NT2/D1 (cell line): ENCODE results near the gene TIMM13.

Experiments
- DNase-seq: peaks from one replicate; pipeline ENCODE4 v3.0.0-alpha.2; 2011; ENCODE audit warnings: low read depth, low spot score
- H3K27me3 ChIP-seq: 2 replicates; pipeline ENCODE4 v1.6.0; 2011; ENCODE audit warnings: mild to moderate bottlenecking; ENCODE audit not compliant: insufficient read length, insufficient read depth
- H3K36me3 ChIP-seq: 2 replicates; pipeline ENCODE4 v1.6.1; 2011; ENCODE audit warnings: mild to moderate bottlenecking, low read length, mixed read lengths; ENCODE audit not compliant: insufficient read depth, insufficient read length
- H3K4me1 ChIP-seq: 2 replicates; pipeline ENCODE4 v1.5.1; 2011; ENCODE audit not compliant: insufficient read depth, insufficient read length
- H3K4me3 ChIP-seq: 2 replicates; pipeline ENCODE4 v1.5.1; 2011; ENCODE audit warnings: low read depth; ENCODE audit not compliant: insufficient read length
- H3K9ac ChIP-seq: 2 replicates; pipeline ENCODE4 v1.6.0; 2011; ENCODE audit warnings: low read depth; ENCODE audit not compliant: insufficient read length
- H3K9me3 ChIP-seq: 2 replicates; pipeline ENCODE4 v1.5.1; 2011; ENCODE audit warnings: mild to moderate bottlenecking, low read length; ENCODE audit not compliant: insufficient read depth
- SUZ12 ChIP-seq: IDR thresholded peaks from 2 replicates; pipeline ENCODE4 v1.6.1; 2011; ENCODE audit not compliant: insufficient read length, insufficient read depth; ENCODE audit errors: extremely low read depth
- YY1 ChIP-seq: IDR thresholded peaks from 2 replicates; pipeline ENCODE4 v1.6.1; 2011; ENCODE audit not compliant: insufficient read length, insufficient read depth
- ZNF274 ChIP-seq: IDR thresholded peaks from 2 replicates; pipeline ENCODE4 v1.6.1; 2011; ENCODE audit warnings: mild to moderate bottlenecking, low read depth, low read length

TIMM13 gene

GRCh38 chr19:2416321-2417097 is 10.9 kb downstream of the TIMM13 start:
- Histone ChIP-seq H3K9me3 (no peaks in the 10 kb centered on the region), H3K9ac (peak overlapping the region; percentile 44), H3K4me1 (peaks cover 4% of the 10 kb centered on the region), H3K4me3 (no peak overlapping the region), H3K27me3 (no peaks in the 10 kb centered on the region), H3K36me3 (peaks cover 39% of the 10 kb centered on the region)
- DNase-seq: no peak
- TF ChIP-seq SUZ12 (no peak), ZNF274 (no peak), YY1 (no peak)

GRCh38 chr19:2415973-2416319 is 11.4 kb downstream of the TIMM13 start:
- DNase-seq: no peak
- peaks cover 4% of the 10 kb centered on the region for H3K4me1 ChIP-seq
- no peaks in the 10 kb centered on the region for H3K27me3 ChIP-seq
- H3K4me3 ChIP-seq: no peak overlapping the region
- TF ChIP-seq YY1: no peak
- TF ChIP-seq ZNF274: no peak
- no peak for TF ChIP-seq SUZ12
- H3K9ac ChIP-seq: no peak overlapping the region
- no peaks in the 10 kb centered on the region for H3K9me3 ChIP-seq
- H3K36me3 ChIP-seq: peaks cover 38% of the 10 kb centered on the region

- Histone ChIP-seq H3K36me3 (peaks cover 35% of the 10 kb centered on the region), H3K4me1 (peaks cover 4% of the 10 kb centered on the region), H3K4me3 (no peak overlapping the region), H3K27me3 (no peaks in the 10 kb centered on the region), H3K9me3 (no peaks in the 10 kb centered on the region), H3K9ac (no peak overlapping the region)
- TF ChIP-seq YY1 (no peak), ZNF274 (no peak), SUZ12 (no peak)
- DNase-seq: no peak
Observed at GRCh38 chr19:2415281-2415972, 12.0 kb downstream of the TIMM13 start.

- no peak overlapping the region for H3K9ac ChIP-seq
- H3K4me1 ChIP-seq: peaks cover 4% of the 10 kb centered on the region
- peaks cover 6% of the 10 kb centered on the region for H3K27me3 ChIP-seq
- no peak overlapping the region for H3K4me3 ChIP-seq
- DNase-seq: no peak
- H3K36me3 ChIP-seq: peaks cover 26% of the 10 kb centered on the region
- TF ChIP-seq YY1: no peak
- TF ChIP-seq ZNF274: no peak
- no peaks in the 10 kb centered on the region for H3K9me3 ChIP-seq
Observed at GRCh38 chr19:2413629-2414028, 13.8 kb downstream of the TIMM13 start.

- DNase-seq: no peak
- Histone ChIP-seq H3K4me1 (peaks cover 4% of the 10 kb centered on the region), H3K36me3 (peaks cover 26% of the 10 kb centered on the region), H3K9ac (no peak overlapping the region), H3K27me3 (peaks cover 6% of the 10 kb centered on the region), H3K4me3 (no peak overlapping the region), H3K9me3 (no peaks in the 10 kb centered on the region)
- no peak for TF ChIP-seq YY1
- no peak for TF ChIP-seq ZNF274
- TF ChIP-seq SUZ12: no peak
Observed at GRCh38 chr19:2413159-2413558, 14.2 kb downstream of the TIMM13 start.

- Histone ChIP-seq H3K9ac (no peak overlapping the region), H3K4me3 (no peak overlapping the region), H3K27me3 (peaks cover 6% of the 10 kb centered on the region), H3K9me3 (no peaks in the 10 kb centered on the region), H3K4me1 (peaks cover 4% of the 10 kb centered on the region), H3K36me3 (peaks cover 20% of the 10 kb centered on the region)
- no peak for DNase-seq
- no peak for TF ChIP-seq SUZ12
Observed at GRCh38 chr19:2412449-2412848, 14.9 kb downstream of the TIMM13 start.

- TF ChIP-seq YY1 (no peak), ZNF274 (no peak), SUZ12 (no peak)
- peaks cover 4% of the 10 kb centered on the region for H3K4me1 ChIP-seq
- no peak overlapping the region for H3K9ac ChIP-seq
- H3K4me3 ChIP-seq: no peak overlapping the region
- DNase-seq: no peak
- no peaks in the 10 kb centered on the region for H3K9me3 ChIP-seq
- H3K36me3 ChIP-seq: peaks cover 17% of the 10 kb centered on the region
- H3K27me3 ChIP-seq: peaks cover 6% of the 10 kb centered on the region
Observed at GRCh38 chr19:2411709-2412108, 15.7 kb downstream of the TIMM13 start.
